HG02885 (cell line): ENCODE measurements around the gene MCM3.

Source experiments
- ATAC-seq: cut with Tn5 transposase; IDR thresholded peaks from one replicate; pipeline ENCODE4 v1.9.1; 2021; ENCODE audit warnings: mild to moderate bottlenecking; ENCODE audit not compliant: unreplicated experiment, poor library complexity

Gene MCM3

GRCh38 chr6:52284460-52285176, at the start of gene MCM3:
Gene MCM3, minus strand, starts transcription at chr6:52284742. Its CDS starts 68 bp downstream, at chr6:52284674.
- ATAC-seq: peak; percentile 97

DNA sequence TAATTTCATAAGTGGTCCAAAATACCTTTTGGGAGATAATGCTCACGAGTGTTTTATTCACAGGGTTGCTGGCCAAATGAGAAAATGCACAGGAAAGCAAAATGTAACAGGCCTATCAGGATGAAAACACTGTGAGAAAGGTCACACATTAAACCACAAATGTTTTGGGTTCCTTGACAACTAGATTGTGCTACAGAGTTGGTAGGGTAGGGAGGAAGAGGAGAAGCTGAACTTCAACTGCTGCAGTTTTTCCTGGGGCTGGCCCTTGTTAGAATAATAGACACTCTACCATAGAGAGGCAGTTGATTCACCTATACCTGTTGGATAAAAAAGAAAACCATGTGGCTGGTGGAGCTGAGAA, 49.3 kb upstream of the MCM3 start:
- ATAC-seq: no peak

- ATAC-seq: no peak
These were observed 47.4 kb upstream of the MCM3 start for GRCh38 chr6:52331793-52332457.

DNA sequence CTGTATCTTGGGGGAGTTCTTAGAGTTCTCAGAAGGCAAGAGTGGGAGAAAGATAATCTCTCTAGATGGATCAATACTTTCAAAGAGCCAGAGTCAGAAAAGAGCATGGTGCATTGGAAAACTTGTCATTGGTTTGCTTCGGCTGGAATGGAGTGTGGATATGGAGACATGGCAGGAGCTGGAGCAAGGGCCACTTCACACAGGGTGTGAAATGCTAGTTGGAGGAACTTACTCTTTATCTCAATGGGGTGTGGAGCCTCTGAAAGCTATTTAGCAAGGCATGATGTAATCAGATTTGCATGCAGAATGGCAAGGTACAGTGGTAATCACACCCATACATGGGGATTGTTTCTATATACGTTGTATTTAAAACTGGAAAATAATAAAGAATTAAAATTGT, 45.9 kb upstream of the MCM3 start:
- ATAC-seq: no peak

GRCh38 chr6:52328729-52329128, 44.2 kb upstream of the MCM3 start:
- ATAC-seq: no peak

- no peak for ATAC-seq
These were observed 43.7 kb upstream of the MCM3 start for GRCh38 chr6:52328303-52328662.

- no peak for ATAC-seq
These were observed 42.2 kb upstream of the MCM3 start for GRCh38 chr6:52326540-52327364.

- ATAC-seq: no peak
These were observed 41.3 kb upstream of the MCM3 start for GRCh38 chr6:52325695-52326471.

- no peak for ATAC-seq
These were observed 39.6 kb upstream of the MCM3 start for GRCh38 chr6:52324189-52324588.

GRCh38 chr6:52317841-52318581, 33.5 kb upstream of the MCM3 start:
- ATAC-seq: peak; percentile 100

GRCh38 chr6:52317211-52317610, 32.7 kb upstream of the MCM3 start:
- no peak for ATAC-seq

- no peak for ATAC-seq
These were observed 30.2 kb upstream of the MCM3 start for GRCh38 chr6:52314752-52315151.

- ATAC-seq: no peak
These were observed 27.9 kb upstream of the MCM3 start for GRCh38 chr6:52312461-52312860.

DNA sequence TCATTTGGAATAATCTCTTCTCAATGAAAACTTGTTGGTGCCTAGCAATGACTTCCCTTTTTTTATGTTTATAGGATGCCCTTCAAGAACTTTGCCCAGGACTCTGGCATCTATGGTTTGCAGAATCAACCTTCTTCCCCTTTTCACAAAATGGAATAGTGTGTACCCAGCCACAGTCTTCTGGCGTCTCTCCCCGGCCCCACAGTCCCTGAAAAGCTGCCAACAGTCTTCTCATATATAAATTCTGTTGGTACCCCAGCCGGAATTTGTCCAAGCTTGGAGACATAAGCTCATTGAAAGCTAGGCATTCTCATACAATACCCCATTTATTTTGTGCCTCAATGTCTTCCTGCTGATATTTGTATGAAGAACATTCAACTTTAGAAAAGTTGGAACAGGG, 26.4 kb upstream of the MCM3 start:
- no peak for ATAC-seq

DNA sequence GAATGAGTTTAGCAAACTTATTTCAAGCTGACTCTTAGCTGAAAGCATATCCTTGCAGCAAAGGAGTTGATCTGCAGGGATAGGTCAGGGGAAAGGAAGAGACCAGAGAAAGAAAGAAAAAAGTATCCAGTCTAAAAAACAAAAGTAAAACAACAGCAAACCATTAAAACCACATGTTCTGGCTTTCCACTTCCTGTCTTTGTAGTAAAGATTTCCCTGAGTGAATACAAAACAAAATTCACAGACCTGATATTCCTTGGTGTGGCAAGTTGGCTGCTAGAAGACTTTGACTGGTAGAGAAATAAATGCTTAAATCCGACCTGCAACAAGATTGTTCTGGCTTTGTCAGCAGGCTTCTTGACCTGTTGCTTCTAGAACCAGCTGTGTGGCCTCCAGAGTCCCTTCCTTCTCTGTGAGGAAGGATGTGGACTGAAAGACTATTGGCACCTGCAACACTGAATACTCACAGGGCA, 23.4 kb upstream of the MCM3 start:
- ATAC-seq: no peak

- ATAC-seq: no peak
These were observed 22.7 kb upstream of the MCM3 start for GRCh38 chr6:52306972-52307870.

GRCh38 chr6:52305948-52306767, 21.6 kb upstream of the MCM3 start:
- ATAC-seq: peak; percentile 76

DNA sequence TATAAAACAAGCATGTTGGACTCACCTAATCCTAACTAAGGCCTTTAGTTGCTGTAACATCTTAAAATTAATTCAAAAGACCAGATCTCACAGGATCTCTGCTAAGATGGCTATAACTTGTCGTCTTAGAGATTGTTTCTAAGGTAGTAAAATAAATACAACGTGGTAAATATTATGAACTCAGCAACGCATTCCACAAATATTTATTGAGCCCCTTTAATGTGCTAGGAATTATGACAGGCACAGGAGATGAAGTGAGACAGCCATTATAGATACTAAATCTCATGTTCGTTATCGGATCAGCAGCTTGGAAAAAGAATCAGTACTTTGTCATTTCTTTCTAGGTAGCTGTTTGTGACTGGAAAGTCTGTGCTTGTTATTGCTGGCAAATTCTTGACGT, 20.9 kb upstream of the MCM3 start:
- ATAC-seq: no peak
